Gastrocnemius medialis (tissue), 4 donors: Measurements from ENCODE around the gene KCNH3. TPM values are rescaled to one million over a fixed set of nuclear protein-coding genes. Genes with fewer than 3 reads are reported as not detected.

ENCODE experiments used
- ATAC-seq, 2 donors: fragments of 150-250 bp; one replicate each; pipeline ENCODE4 v1.9.1; 2016
- DNase-seq, 2 donors: peaks; one replicate each; pipeline ENCODE4 v3.0.0-alpha.2; 2019
- H3K27ac ChIP-seq, 4 donors: fragments of 200-600 bp; sonication (generic); 1 replicate in 1 of 4; 2 replicates in 3 of 4; pipeline ENCODE4 v1.5.1; 2016 to 2018; ENCODE audit warnings: mild to moderate bottlenecking in 2 of 4, moderate library complexity in 1 of 4
- H3K27me3 ChIP-seq, 3 donors: fragments of 200-600 bp; sonication (generic) in 2 of 3; 1 replicate in 1 of 3; 2 replicates in 2 of 3; pipeline versions ENCODE4 v1.5.1 to v1.6.0; 2016 to 2019; ENCODE audit warnings: mild to moderate bottlenecking in 1 of 3, moderate library complexity in 1 of 3
- H3K36me3 ChIP-seq, 2 donors: fragments of 200-600 bp; sonication (generic) in 1 of 2; one replicate each; pipeline ENCODE4 v1.5.1; 2017 to 2018
- H3K4me1 ChIP-seq, 2 donors: fragments of 200-600 bp; sonication (generic) in 1 of 2; one replicate each; pipeline ENCODE4 v1.5.1; 2016 to 2017; ENCODE audit warnings: mild to moderate bottlenecking in 2 of 2
- H3K4me3 ChIP-seq, 4 donors: fragments of 200-600 bp; sonication (generic) in 3 of 4; 1 replicate in 1 of 4; 2 replicates in 3 of 4; pipeline ENCODE4 v1.5.1; 2016 to 2019; ENCODE audit warnings: mild to moderate bottlenecking in 2 of 4
- H3K9me3 ChIP-seq, 3 donors: fragments of 200-600 bp; sonication (generic) in 2 of 3; 1 replicate in 1 of 3; 2 replicates in 2 of 3; pipeline ENCODE4 v1.5.1; 2016 to 2019
- CTCF ChIP-seq, 5 experiments: fragments of 450-650 bp in 3 of 5; fragments of 200-600 bp in 2 of 5; sonication (generic) in 2 of 5; IDR thresholded peaks in 4 of 5; conservative IDR thresholded peaks in 1 of 5; 1 replicate in 4 of 5; 2 replicates in 1 of 5; pipeline ENCODE4 v1.5.1; 2016 to 2019; ENCODE audit warnings: antibody characterized with exemption in 5 of 5, mild to moderate bottlenecking in 3 of 5, moderate library complexity in 3 of 5
- POLR2A ChIP-seq, 2 donors: fragments of 450-650 bp; IDR thresholded peaks; one replicate each; pipeline ENCODE4 v1.6.1; 2017; ENCODE audit warnings: antibody characterized with exemption in 2 of 2, mild to moderate bottlenecking in 2 of 2, moderate library complexity in 2 of 2
- in situ Hi-C, 4 donors: fragments of 200-750 bp; cut with MboI; loops; one replicate each; pipeline versions ENCODE4 v1.15.0 to v1.8.0; 2017; ENCODE audit warnings: low sequenced_read_pairs in 4 of 4
- intact Hi-C: fragments of 100-400 bp; cut with DNase I; formaldehyde crosslinking; loops from one replicate; pipeline ENCODE4 v1.15.1; 2023; ENCODE audit warnings: low total_unique reads
- total RNA-seq, 4 donors: library from RNA; depleted of rRNA; stranded (reverse); fragments of >200 nt; gene quantifications; one replicate each; pipeline versions ENCODE4 v1.1.0 to v1.2.3, GENCODE V29; 2016

The KCNH3 gene
- total RNA-seq, 4 donors from 2014 or later: not detected

- H3K36me3 ChIP-seq: peaks cover 0 to 5% of the 10 kb centered on the region in 2 donors
- ATAC-seq (no peak), DNase-seq (no peak)
- in situ Hi-C loops: no loop called here
- H3K4me1 ChIP-seq: peaks cover 5 to 19% of the 10 kb centered on the region in 2 donors
- no peak overlapping the region for H3K27ac ChIP-seq
- TF ChIP-seq POLR2A (IDR thresholded peaks at IDR 0.05) (no peak), CTCF (IDR thresholded peaks at IDR 0.05 in 4 of 5, conservative IDR thresholded peaks at IDR 0.05 in 1 of 5) (no peak)
- H3K4me3 ChIP-seq: no peak overlapping the region
- intact Hi-C loops: no loop called here
- no peaks in the 10 kb centered on the region for H3K27me3 ChIP-seq
- H3K9me3 ChIP-seq: no peaks in the 10 kb centered on the region
Measured at GRCh38 chr12:49582201-49582600, 43.4 kb downstream of the KCNH3 start.

GRCh38 chr12:49582850-49583249, 44.0 kb downstream of the KCNH3 start:
- Histone ChIP-seq H3K9me3 (no peaks in the 10 kb centered on the region), H3K27me3 (no peaks in the 10 kb centered on the region), H3K4me3 (no peak overlapping the region), H3K27ac (peak overlapping the region in 1 of 4 donors; percentile 29), H3K36me3 (peaks cover 0 to 5% of the 10 kb centered on the region in 2 donors), H3K4me1 (peaks cover 5 to 19% of the 10 kb centered on the region in 2 donors)
- in situ Hi-C loops (no loop called here), intact Hi-C loops (no loop called here)
- DNase-seq (no peak), ATAC-seq (no peak)
- TF ChIP-seq CTCF (IDR thresholded peaks at IDR 0.05 in 4 of 5, conservative IDR thresholded peaks at IDR 0.05 in 1 of 5) (no peak), POLR2A (IDR thresholded peaks at IDR 0.05) (no peak)

GRCh38 chr12:49583366-49584094, 44.7 kb downstream of the KCNH3 start:
- Histone ChIP-seq H3K27me3 (no peaks in the 10 kb centered on the region), H3K27ac (peak overlapping the region in 3 of 4 donors; percentile 3 to 29 (median 11)), H3K4me1 (peaks cover 7 to 19% of the 10 kb centered on the region in 2 donors), H3K4me3 (no peak overlapping the region), H3K9me3 (no peaks in the 10 kb centered on the region), H3K36me3 (peaks cover 0 to 5% of the 10 kb centered on the region in 2 donors)
- ATAC-seq: no peak
- TF ChIP-seq POLR2A (IDR thresholded peaks at IDR 0.05): no peak
- DNase-seq: no peak
- intact Hi-C loops: no loop called here
- in situ Hi-C loops: no loop called here

- Histone ChIP-seq H3K27me3 (no peaks in the 10 kb centered on the region), H3K4me3 (no peak overlapping the region), H3K9me3 (no peaks in the 10 kb centered on the region), H3K36me3 (peaks cover 0 to 5% of the 10 kb centered on the region in 2 donors), H3K4me1 (peaks cover 11 to 19% of the 10 kb centered on the region in 2 donors), H3K27ac (peak overlapping the region in 2 of 4 donors; percentile 35 to 37)
- no peak for DNase-seq
- no peak for TF ChIP-seq POLR2A (IDR thresholded peaks at IDR 0.05)
- no peak for TF ChIP-seq CTCF (IDR thresholded peaks at IDR 0.05 in 4 of 5, conservative IDR thresholded peaks at IDR 0.05 in 1 of 5)
- in situ Hi-C loops (no loop called here), intact Hi-C loops (no loop called here)
- no peak for ATAC-seq
Measured at GRCh38 chr12:49584591-49584990, 45.8 kb downstream of the KCNH3 start.

- H3K36me3 ChIP-seq: peaks cover 0 to 5% of the 10 kb centered on the region in 2 donors
- no peak for TF ChIP-seq CTCF (IDR thresholded peaks at IDR 0.05 in 4 of 5, conservative IDR thresholded peaks at IDR 0.05 in 1 of 5)
- TF ChIP-seq POLR2A (IDR thresholded peaks at IDR 0.05): no peak
- H3K27me3 ChIP-seq: no peaks in the 10 kb centered on the region
- ATAC-seq (no peak), DNase-seq (no peak)
- in situ Hi-C loops (no loop called here), intact Hi-C loops (no loop called here)
- no peak overlapping the region for H3K4me3 ChIP-seq
- H3K9me3 ChIP-seq: no peaks in the 10 kb centered on the region
- H3K4me1 ChIP-seq: peaks cover 8 to 12% of the 10 kb centered on the region in 2 donors
- no peak overlapping the region for H3K27ac ChIP-seq
Measured at GRCh38 chr12:49585477-49586459, 46.9 kb downstream of the KCNH3 start.
